Skeletal muscle satellite cell (primary cell): ENCODE measurements around the gene TDRD1. TPM values are rescaled to one million over a fixed set of nuclear protein-coding genes. Genes with fewer than 3 reads are reported as not detected.

Experiments
- H3K27me3 ChIP-seq: 2 replicates; pipeline ENCODE4 v1.7.0; 2013; ENCODE audit warnings: low read length; ENCODE audit not compliant: control insufficient read depth, insufficient read depth
- H3K36me3 ChIP-seq: 2 replicates; pipeline ENCODE4 v1.7.0; 2013; ENCODE audit warnings: mild to moderate bottlenecking, control low read depth, low read length; ENCODE audit not compliant: insufficient read depth
- H3K4me1 ChIP-seq: 2 replicates; pipeline ENCODE4 v1.7.0; 2013; ENCODE audit warnings: low read length; ENCODE audit not compliant: control insufficient read depth, insufficient read depth
- H3K4me2 ChIP-seq: 2 replicates; pipeline ENCODE4 v1.7.0; 2013; ENCODE audit warnings: mild to moderate bottlenecking, low read length
- H3K4me3 ChIP-seq: 2 replicates; pipeline ENCODE4 v1.7.0; 2013; ENCODE audit warnings: low read length
- H3K9ac ChIP-seq: 2 replicates; pipeline ENCODE4 v1.7.0; 2013; ENCODE audit warnings: mild to moderate bottlenecking, low read depth, low read length, moderate library complexity
- H3K9me3 ChIP-seq: replicated peaks from 2 replicates; pipeline ENCODE4 v1.7.0; 2013; ENCODE audit warnings: mild to moderate bottlenecking, control low read depth, low read length
- small RNA-seq: library from RNA; depleted of rRNA; stranded (forward); fragments of <200 nt; gene quantifications from one replicate; pipeline ENCODE3, GENCODE V24; 2012

TDRD1 gene

DNA sequence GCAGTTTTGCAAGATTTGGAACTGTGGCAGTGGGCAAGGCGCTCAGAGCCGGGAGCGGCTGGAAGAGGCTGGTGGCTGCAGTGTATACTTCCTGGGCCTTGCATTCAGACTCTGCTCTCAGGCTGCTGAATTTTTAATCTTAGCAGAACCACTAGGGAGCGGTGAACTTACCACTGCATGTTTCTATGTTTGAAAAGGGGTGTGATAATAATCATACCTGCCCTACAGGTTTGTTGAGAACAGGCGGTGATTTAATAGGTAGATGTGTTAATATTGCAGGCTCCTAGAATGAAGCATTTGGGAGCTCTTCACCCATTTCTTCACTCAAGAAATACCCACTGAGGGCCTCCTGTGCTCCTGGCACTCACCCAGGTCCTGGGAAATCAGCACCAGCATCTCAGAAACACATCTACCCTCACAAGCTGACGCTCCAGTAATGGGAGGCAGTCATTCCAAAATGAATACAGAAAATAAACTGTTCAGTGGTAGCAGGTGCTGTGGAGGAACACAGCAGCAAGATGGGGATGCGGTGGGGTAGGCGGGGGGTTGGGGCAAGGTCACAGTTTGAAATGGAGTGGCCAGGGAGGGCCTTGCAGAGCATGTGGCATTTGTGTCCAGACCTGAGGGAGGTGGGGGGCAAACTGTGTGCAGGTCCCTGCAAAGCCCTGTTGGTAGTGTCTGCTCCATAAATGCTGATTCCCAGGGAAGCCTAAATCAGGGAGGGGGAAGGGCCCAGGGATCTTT, 100.9 kb downstream of the TDRD1 start:
- Histone ChIP-seq H3K4me3 (no peak overlapping the region), H3K4me1 (no peaks in the 10 kb centered on the region), H3K9me3 (no peaks in the 10 kb centered on the region), H3K4me2 (no peak overlapping the region), H3K36me3 (no peaks in the 10 kb centered on the region), H3K27me3 (peaks cover 51% of the 10 kb centered on the region), H3K9ac (no peak overlapping the region)

DNA sequence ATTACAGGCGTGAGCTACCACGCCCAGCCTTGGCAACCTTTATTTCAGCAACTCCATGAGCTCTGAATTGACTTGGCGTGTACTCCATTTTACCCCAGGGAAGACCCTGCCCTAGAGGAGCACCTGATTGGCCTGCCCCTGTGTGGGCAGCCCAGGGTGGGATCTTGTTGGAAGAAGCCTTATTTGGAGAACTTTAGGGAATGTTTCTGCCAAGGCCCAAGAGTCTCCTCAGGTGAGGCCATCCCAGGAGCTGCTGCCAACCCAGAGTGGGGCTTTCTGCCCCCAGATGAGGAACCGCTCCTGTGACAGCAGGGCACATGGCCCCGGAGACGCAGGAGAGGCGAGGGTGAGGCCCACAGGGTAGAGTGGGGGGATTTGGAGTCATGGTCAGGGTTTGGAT, 101.9 kb downstream of the TDRD1 start:
- H3K9me3 ChIP-seq, result no peaks in the 10 kb centered on the region
- H3K4me2 ChIP-seq, result no peak overlapping the region
- H3K27me3 ChIP-seq, result peaks cover 55% of the 10 kb centered on the region
- no peaks in the 10 kb centered on the region for H3K4me1 ChIP-seq
- no peak overlapping the region for H3K9ac ChIP-seq
- no peak overlapping the region for H3K4me3 ChIP-seq
- H3K36me3 ChIP-seq, result no peaks in the 10 kb centered on the region

DNA sequence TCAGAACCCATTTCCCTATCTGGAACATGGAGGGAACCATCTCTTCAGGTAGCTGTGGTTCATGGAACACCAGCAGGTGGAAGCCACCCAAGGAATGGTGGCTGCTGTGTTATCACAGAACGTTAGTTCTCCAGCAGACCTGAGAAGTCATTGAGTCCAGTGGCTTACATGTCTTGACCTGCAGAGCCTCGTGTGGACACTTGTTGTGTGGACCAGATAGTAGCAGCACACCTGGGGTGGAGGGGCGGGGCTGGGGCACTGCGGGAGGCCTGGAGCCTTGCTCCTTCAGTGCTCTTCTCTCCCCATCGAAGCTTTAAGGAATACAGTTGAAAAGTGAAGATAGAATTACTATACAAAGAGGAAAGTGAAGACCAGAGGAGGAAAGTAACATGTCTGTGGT, 102.3 kb downstream of the TDRD1 start:
- Histone ChIP-seq H3K4me3 (no peak overlapping the region), H3K4me2 (no peak overlapping the region), H3K27me3 (peaks cover 55% of the 10 kb centered on the region), H3K4me1 (no peaks in the 10 kb centered on the region), H3K9ac (no peak overlapping the region), H3K36me3 (no peaks in the 10 kb centered on the region), H3K9me3 (no peaks in the 10 kb centered on the region)

Small RNA genes within 50 kb of the gene (small RNA-seq; reads per million reads assigned to genes)
- not detected for gene RF02277
